Measurements from ENCODE around the gene APBA2. TPM values are rescaled to one million over a fixed set of nuclear protein-coding genes. Genes with fewer than 3 reads are reported as not detected.

The APBA2 gene
- total and polyA plus RNA-seq, 2 of the 4 experiments (the other 2 are of a cell fraction), result 21.7 to 33.0 TPM

- Histone ChIP-seq H2BK20ac (ENCODE audit: low read depth, low read length) (no peak overlapping the region), H2BK120ac (ENCODE audit: low read depth, low read length) (no peak overlapping the region), H2BK15ac (ENCODE audit: low read depth, low read length) (no peak overlapping the region), H3K27me3 (ENCODE audit: control insufficient read depth, insufficient read depth, low read length) (peaks cover under 1% of the 10 kb centered on the region), H4K91ac (ENCODE audit: insufficient read depth, low read depth, low read length) (no peak overlapping the region), H3K23ac (ENCODE audit: low read depth, low read length) (no peak overlapping the region), H3K4me2 (ENCODE audit: low read depth, low read length) (no peak overlapping the region), H3K56ac (ENCODE audit: extremely low read depth, insufficient read depth, low read length) (no peak overlapping the region), H3K9me3 (ENCODE audit: control insufficient read depth, insufficient read depth, low read length) (no peaks in the 10 kb centered on the region), H2BK5ac (ENCODE audit: low read depth, low read length, poor library complexity, severe bottlenecking) (no peak overlapping the region), H3K4me3 (ENCODE audit: insufficient read depth, low read depth, low read length) (no peak overlapping the region), H3K4me1 (ENCODE audit: control insufficient read depth, insufficient read depth, low read length) (no peaks in the 10 kb centered on the region), H4K5ac (ENCODE audit: low read depth, low read length) (no peak overlapping the region), H3K79me1 (ENCODE audit: low read depth in 1 of 2, low read length in 2 of 2) (no peaks in the 10 kb centered on the region), H3K14ac (replicated peaks; ENCODE audit: low read depth, low read length) (no peak overlapping the region), H4K8ac (ENCODE audit: low read depth in 2 of 2, low read length in 2 of 2) (no peak overlapping the region), H3K27ac (ENCODE audit: insufficient read depth, low read length) (no peak overlapping the region), H3K18ac (ENCODE audit: low read depth, low read length) (no peak overlapping the region), H2AK9ac (replicated peaks; ENCODE audit: low read depth, low read length, poor library complexity) (no peak overlapping the region), H2AFZ (replicated peaks; ENCODE audit: low read length, poor library complexity) (no peak overlapping the region), H3K36me3 (ENCODE audit: control insufficient read depth, insufficient read depth, low read length) (no peaks in the 10 kb centered on the region), H4K20me1 (ENCODE audit: insufficient read depth, low read length) (no peaks in the 10 kb centered on the region; the same call in 1 of the 2 replicates), H3K4ac (ENCODE audit: low read depth, low read length) (no peak overlapping the region), H2AK5ac (ENCODE audit: low read depth, low read length) (no peak overlapping the region), H3K9ac (ENCODE audit: low read depth, low read length) (no peak overlapping the region), H3K9me1 (ENCODE audit: insufficient read depth, low read length) (no peaks in the 10 kb centered on the region)
- TF ChIP-seq CEBPB (IDR thresholded peaks at IDR 0.05; ENCODE audit: low read depth, low read length), result no peak
- no peak for TF ChIP-seq CTCF (conservative IDR thresholded peaks at IDR 0.05; ENCODE audit: low read depth, low read length)
- no peak for TF ChIP-seq CHD1 (IDR thresholded peaks at IDR 0.05; ENCODE audit: low read depth, low read length)
- TF ChIP-seq MAZ (IDR thresholded peaks at IDR 0.05; ENCODE audit: borderline replicate concordance, low read depth, low read length), result no peak
- no peak for TF ChIP-seq SMC3 (IDR thresholded peaks at IDR 0.05; ENCODE audit: low read depth, low read length)
- TF ChIP-seq RCOR1 (IDR thresholded peaks at IDR 0.05; ENCODE audit: insufficient replicate concordance, low read length), result no peak
- no peak for TF ChIP-seq MXI1 (IDR thresholded peaks at IDR 0.05; ENCODE audit: borderline replicate concordance, low read depth, low read length)
- no peak for TF ChIP-seq MAFK (IDR thresholded peaks at IDR 0.05; ENCODE audit: low read depth, low read length)
- no TSS peak for BruUV-seq (replicated peaks)
- ChIA-PET CTCF (no interaction called here), POLR2A (ENCODE audit: unreplicated experiment) (no interaction called here)
- intact Hi-C loops (cut with micrococcal nuclease) (no loop called here), dilution Hi-C loops (cut with HindIII; ENCODE audit: low sequenced_read_pairs, unreplicated experiment) (no loop called here), in situ Hi-C loops (cut with MboI; ENCODE audit: low sequenced_read_pairs) (no loop called here)
- DNase-seq, result no peak
- WGBS, 2 experiments (ENCODE audit: extremely low coverage in 2 of 2, insufficient read length in 1 of 2), result 76% methylated on average over 4 of the region's 8 CpGs; no CpG with 5 or more reads in 1 of the 2 experiments
- no peak; the same call in 1 of the 2 replicates for ATAC-seq (ENCODE audit: low read depth)
Observed at GRCh38 chr15:29119847-29120246, 234.1 kb downstream of the APBA2 start.
